GM18507 (cell line): ENCODE data around the gene LYZ.

Source experiments
- DNase-seq: peaks from one replicate; pipeline ENCODE4 v3.0.0; 2011; ENCODE audit warnings: low read depth; ENCODE audit not compliant: insufficient read length; ENCODE audit errors: extremely low spot score
- FAIRE-seq: peaks from 2 replicates; lab custom pipeline; 2011; peaks lifted over from hg19 to GRCh38; lab: Jason Lieb, UNC

Gene LYZ

GRCh38 chr12:69366796-69367195 lies 18.6 kb downstream of the LYZ start:
- FAIRE-seq (no peak), DNase-seq (no peak)

GRCh38 chr12:69368171-69368570 lies 20.0 kb downstream of the LYZ start:
- FAIRE-seq = no peak
- DNase-seq = no peak

- DNase-seq (no peak), FAIRE-seq (no peak)
Observed at GRCh38 chr12:69383074-69383473, 34.9 kb downstream of the LYZ start.

- FAIRE-seq = no peak
Observed at GRCh38 chr12:69385038-69385437, 36.9 kb downstream of the LYZ start.

GRCh38 chr12:69386921-69387320 lies 38.7 kb downstream of the LYZ start:
- FAIRE-seq = no peak

More at GRCh38 chr12:69385038-69385437, 36.9 kb downstream of the LYZ start:
- no peak for DNase-seq

GRCh38 chr12:69388371-69388770 lies 40.2 kb downstream of the LYZ start:
- peak; percentile 12 for FAIRE-seq
- DNase-seq = no peak

More at GRCh38 chr12:69386921-69387320, 38.7 kb downstream of the LYZ start:
- DNase-seq = no peak

- FAIRE-seq = no peak
- no peak for DNase-seq
Observed at GRCh38 chr12:69389831-69390230, 41.6 kb downstream of the LYZ start.

GRCh38 chr12:69392179-69392928 lies 44.2 kb downstream of the LYZ start:
- FAIRE-seq = peak; percentile 50
- DNase-seq = no peak

GRCh38 chr12:69396041-69396440 lies 47.9 kb downstream of the LYZ start:
- no peak for DNase-seq
- no peak for FAIRE-seq

GRCh38 chr12:69396963-69397362 lies 48.8 kb downstream of the LYZ start:
- DNase-seq (no peak), FAIRE-seq (no peak)

- FAIRE-seq = no peak
Observed at GRCh38 chr12:69397978-69398377, 49.8 kb downstream of the LYZ start.

GRCh38 chr12:69401940-69402339 lies 53.8 kb downstream of the LYZ start:
- DNase-seq (no peak), FAIRE-seq (no peak)

More at GRCh38 chr12:69397978-69398377, 49.8 kb downstream of the LYZ start:
- no peak for DNase-seq
